GM21528 (cell line): Measurements from ENCODE around the gene ACER3.
"Not testable (repeated sequence)": the region's sequence is repeated elsewhere in the genome, so short reads cannot be mapped to it uniquely, and the experiment has no call there.

Experiments used
- ATAC-seq: cut with Tn5 transposase; IDR thresholded peaks from one replicate; pipeline ENCODE4 v1.9.1; 2021; ENCODE audit warnings: mild to moderate bottlenecking, moderate library complexity; ENCODE audit not compliant: unreplicated experiment, low FRiP score

Gene ACER3

DNA sequence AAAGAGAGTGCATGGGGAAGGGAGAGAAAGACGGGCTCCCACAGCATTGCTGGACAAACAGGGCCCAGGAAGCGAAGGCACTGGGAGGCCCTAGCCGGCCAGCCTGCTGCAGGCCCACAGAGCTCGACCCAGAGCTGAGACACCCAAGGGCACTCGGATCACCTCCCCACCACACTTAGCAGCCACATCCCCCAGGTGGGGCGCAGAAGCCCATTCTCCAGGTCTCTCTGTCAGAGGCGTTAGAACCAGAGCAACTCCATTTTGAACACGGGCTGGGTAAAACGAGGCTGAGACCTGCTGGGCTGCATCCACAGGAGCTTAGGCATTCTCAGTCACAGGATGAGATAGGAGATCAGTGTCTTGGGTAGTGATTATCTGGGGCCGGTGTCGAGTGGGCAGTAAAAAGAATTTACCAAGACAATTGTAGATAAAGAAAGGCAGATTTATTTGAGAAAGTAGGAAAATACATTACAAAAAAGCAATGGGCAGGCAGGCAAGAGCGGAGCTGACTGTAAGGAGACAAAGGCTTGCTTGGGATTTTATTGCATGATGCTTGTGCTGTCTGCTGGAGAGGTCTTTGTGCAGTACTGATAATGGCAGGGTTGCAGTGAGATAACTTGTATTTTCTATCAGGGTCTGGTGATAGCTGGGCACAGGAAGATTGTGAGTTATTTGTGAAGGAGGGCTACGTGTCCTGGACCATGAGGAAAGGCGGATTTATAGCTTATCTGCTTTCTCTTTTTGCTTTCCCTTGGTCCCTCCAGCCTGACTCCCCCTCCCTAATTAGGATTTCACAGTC lies 192.7 kb downstream of the ACER3 start:
- ATAC-seq: no peak

DNA sequence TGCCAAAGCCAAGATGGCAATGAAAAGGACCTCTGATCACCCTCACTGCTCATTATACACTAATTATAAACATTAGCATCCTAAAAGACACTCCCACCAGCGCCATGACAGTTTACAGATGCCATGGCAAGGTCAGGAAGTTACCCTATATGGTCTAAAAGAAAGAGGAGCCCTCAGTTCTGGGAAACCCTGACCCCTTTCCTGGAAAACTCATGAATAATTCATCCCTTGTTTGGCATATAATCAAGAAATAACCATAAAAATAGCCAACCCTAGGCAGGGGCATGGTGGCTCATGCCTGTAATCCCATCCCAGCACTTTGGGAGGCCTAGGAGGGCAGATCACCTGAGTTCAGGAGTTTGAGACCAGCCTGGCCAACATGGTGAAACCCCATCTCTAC lies 193.4 kb downstream of the ACER3 start:
- no peak for ATAC-seq

DNA sequence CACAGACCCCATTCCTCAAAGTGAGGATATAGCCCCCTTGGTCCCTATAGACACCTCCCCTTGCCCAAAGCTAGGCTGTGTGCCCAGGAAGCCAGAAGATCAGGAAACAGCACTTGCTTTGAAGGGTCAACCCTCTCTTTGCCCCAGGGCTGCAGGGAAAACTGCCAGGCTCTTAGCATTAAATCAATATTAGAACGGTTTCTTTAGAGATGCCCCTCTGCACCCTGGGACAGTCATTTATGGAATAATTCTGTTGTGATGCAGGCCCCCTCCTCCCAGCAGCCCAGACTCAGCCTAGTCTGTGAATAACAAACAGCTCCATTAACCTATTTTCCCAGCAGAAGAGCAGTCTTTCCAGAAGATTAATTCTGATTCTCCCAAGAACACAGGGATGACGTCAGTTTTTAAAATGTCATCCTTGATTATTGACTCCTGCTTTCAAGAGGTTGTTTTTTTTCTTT lies 194.4 kb downstream of the ACER3 start:
- ATAC-seq: no peak

DNA sequence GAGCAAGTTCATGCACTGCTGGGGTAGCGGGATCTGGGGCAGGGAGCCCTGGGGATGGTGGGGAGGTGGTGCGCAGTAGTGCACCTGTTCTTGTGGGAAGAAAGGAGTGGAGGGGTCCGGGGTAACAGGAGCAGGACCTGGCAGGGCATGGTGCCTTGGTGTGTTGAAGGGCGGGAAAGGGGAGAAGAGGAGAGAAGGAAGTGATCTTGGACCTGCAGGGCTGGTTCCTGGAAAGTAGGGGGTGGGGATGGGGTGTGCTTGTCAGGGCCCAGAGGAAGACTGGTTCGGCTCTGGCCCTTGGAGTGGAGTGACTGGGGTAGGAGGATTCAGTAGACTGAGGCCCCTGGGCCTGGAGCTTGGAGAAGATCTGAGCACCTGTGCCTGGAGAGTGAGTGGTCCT lies 195.2 kb downstream of the ACER3 start:
- no peak for ATAC-seq

DNA sequence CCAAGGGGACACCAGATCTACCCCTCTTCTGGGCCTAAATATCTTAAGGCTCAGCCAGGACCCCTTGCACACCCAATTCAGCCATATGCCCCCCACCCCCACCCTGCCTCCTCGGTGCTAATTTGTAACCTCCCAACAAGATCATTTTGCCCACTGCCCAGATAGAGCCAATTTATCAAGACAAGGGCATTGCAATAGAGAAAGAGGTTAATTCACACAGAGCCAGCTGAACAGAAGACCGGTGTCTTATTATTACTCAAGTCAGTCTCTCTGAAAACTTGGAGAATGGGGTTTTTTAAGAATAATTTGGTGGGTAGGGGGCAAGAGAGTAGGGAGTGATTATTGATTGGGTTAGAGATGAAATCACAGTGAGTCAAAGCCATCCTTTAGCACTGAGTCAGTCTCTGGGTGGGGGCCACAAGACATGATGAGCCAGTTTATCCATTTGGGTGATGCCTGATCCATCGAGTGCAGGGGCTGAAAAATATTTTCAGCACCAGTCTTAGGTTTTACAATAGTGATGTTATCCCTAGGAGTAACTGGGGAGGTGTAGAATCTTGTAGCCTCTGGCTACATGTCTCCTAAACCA lies 196.2 kb downstream of the ACER3 start:
- no peak for ATAC-seq

DNA sequence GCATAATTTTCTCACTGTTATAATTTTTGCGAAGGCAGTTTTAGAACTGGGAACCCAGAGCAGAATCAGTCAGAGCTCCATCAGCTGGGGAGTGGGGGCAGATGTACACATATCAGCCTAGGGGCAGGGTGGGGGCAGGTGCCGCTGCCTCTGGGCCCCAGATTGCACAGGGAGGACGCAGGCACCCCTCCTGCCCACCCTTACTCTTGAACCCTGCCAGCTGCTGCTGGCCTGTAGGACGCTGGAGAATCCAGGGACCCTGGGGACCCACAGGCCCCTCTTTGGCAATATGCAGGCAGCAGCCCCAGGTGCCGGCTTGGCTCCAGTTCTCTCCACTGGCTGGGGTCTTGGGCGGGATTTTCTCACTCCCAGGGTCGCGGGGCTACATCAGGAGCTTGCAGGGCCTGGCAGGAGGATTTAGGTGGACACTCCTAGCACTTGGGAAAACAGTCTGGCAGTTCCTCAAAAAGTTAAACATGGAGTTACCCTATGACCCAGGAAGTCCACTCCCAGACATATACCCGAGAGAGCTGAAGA lies 197.3 kb downstream of the ACER3 start:
- no peak for ATAC-seq

DNA sequence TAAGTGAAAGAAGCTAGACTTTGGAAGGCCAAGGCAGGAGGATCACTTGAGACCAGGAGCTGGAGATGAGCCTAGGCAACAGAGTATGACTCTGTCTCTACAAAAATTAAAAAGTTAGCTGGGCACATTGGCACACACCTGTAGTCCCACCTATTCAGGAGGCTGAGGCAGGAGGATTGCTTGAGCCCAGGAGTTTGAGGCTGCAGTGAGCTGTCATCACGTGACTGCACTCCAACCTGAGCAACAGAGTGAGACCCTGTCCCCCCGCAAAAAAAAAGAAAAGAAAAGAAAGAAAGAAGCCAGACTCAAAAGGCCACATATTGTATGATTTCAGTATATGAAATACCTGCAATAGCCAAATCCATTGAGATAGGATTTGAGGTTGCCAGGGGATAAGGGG lies 198.2 kb downstream of the ACER3 start:
- no peak for ATAC-seq

DNA sequence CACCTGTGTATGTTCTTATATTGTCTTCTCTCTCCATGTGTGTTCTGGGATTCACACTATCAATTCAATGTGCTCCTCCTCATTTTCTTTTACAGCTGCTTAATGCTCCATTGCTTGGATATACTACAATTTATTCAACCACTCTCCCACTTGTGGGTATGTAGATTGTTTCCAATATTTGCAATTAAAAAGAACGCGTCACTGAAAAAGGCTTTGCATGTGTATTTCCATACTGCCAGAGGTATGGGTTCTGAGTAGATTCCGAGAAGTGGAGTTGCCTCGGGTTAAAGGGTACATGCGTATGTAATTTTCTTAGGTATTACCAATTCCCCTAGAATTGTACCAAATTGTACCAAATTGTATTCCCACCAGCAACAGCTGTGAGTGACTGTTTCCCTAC lies 199.1 kb downstream of the ACER3 start:
- no peak for ATAC-seq

DNA sequence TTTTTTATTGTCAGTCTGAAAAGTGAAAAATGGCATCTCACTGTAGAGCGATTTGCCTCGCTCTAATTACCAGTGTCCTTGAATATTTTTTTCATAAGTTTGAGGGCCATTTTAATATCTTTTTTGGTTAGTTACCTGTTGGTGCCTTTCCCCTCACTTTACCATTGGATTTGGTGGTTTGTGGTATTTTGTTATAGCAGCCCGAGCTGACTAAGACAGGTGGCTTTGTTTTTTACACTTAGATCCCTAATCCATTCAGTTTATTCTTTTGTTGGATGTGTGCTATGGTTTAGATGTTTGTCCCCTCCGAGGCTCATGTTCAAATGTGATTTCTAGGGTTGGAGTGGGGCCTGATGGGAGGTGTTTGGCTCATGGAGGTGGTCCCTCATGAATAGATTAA lies 199.5 kb downstream of the ACER3 start:
- ATAC-seq: no peak

DNA sequence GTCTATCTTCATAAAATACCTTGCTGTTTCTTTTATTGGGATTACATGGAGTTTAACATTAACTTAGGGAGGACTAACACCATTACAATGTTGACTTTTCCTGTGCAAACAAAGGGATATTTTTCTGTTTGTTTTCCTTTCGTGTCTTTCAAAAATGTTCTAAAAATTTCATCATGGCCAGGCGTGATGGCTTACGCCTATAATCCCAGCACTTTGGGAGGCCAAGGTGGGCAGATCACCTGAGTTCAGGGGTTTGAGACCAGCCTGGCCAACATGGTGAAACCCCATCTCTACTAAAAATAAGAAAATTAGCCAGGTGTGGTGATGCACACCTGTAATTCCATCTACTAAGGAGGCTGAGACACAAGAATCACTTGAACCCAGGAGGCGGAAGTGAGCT lies 200.5 kb downstream of the ACER3 start:
- ATAC-seq: not testable (repeated sequence)

DNA sequence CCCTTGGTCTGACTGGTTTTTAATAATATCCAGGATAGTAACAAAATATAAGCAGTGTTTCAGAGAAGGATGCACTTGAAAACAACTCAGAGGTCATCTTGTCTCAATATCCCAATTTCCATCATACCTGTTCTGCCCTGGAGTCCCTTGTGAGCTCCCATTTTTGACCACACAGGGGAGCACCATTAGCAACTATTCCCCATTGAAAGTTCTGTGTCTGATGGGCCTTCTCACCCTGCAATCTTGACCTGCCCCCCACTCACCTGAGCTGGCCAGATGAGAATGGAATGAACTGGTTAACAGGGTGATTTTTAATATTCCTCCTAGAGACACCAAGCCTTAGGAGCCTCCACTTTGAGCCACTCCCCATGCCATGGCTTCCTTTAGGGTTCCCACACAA lies 202.2 kb downstream of the ACER3 start:
- ATAC-seq: no peak

DNA sequence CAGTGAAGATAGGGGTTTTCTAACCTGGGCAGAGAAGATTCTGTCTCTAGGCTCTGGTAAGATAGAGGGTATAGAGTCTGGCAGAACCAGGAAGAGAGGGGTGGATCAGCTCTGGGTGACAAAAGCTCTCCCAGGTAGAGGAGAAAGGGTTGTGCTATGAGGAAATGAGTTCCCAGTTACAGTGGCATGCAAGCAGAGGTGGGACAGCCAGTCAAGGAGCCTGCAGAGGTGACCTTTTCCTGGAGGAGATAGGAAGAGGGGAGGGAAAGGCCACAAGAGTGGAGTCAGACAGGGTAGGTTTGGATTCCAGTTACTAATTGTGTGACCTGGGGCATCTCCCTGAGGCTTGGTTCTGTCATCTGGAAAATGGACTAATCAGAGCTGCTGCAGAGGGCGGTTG lies 202.7 kb downstream of the ACER3 start:
- ATAC-seq: no peak

DNA sequence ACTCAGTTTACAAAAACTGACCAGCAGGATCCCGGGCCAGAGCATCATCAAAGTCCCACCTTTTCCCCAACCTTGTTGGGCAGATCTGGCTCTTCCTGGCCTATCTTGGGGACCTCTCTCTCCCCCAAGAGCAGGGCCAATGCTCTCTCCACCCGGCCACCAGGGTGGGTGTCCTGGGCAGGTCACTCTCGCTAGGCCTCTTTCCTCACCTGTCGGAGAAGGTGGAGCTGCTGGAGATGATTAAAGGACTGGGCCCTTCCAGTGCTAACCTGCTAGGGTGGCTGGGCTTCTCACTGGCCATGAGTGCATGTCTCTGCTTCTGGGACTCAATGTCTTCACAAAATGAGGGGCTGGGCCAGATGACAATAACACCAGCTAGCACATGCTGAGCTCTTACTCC lies 203.1 kb downstream of the ACER3 start:
- ATAC-seq: no peak

DNA sequence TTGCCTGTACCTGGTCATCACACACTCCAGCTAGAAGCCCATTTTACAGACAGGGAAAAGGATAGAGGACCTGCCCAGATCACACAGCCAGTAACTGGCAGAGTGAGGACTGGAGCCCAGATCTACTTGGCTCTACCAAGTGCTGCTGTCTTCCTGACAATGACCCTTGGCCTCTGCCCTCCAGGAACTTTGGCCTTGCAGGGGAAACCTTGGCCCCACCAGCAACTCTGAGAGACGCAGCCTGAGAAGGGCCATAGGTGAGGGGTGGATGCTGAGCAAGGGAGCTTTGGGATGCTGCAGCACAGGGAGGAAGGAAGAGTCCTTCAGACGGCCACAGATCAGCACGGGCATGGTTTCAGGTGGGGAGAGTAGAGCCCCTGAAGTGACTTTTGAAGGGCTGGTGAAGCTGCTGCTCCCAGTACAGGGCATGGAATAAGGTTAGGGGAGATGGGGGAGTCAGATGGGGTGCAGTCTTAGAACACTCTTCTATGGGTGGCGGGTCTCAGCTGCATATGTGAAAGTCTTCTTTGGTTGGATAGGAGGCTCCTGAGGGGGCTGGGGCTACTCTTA lies 204.0 kb downstream of the ACER3 start:
- no peak for ATAC-seq

DNA sequence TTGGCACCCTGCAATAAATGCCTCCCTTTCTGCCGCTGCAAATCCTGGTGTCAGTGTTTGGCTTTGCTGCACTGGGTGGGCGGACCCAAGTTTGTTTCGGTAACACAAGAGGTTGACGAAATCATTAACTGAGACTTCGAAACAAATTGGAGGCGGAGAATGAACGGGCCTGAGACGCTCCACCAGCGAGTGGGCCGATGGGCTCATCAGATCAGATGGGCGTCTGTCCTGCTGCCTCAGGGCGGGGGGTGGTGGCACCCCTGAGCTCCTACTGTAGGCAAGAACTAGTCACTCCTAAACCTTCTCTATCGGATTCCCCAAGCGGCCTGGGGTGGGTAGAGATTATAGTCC lies 205.1 kb downstream of the ACER3 start:
- ATAC-seq: no peak

DNA sequence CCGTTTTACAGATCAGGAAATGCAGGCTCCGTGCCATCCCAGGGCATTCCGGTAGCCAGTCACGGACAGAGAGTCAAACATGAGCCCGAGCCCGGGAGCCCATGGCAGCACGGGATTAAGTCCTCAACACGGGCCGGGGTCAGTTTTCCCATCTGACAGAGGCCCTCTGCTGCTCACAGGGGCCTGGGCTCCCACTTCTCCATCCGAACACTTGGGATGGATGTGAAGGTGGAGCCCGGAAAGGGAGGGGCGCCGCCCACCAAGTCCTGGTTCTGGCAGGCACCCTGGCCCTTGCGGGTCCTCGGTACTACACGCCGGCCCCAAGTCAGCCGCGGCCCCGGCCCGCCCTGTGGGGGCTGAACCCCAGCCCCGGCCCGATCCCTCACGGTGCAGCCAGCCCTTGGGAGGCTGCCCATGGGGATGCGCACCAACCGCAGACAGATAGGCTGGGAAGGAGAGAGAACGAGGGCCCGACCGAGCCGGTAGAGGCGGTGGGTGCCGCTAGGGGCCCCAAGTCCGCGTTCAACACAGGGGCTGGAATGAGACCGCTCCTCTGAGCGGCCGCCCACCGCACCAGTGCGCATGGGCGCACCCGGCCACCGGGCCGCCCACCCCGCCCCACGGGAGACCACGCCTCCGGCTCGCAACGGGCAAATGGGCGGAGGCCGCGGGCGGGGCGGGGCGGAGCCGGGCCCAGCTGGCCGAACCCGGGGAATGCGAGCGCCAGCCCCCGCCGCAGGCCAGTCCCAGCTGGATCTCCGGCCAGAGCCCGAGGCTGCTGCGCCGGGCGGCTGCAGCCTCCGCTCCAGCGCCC lies 205.7 kb downstream of the ACER3 start, which contains the start of gene CAPN5:
Gene CAPN5, plus strand, starts transcription at position 743 of the 814 bp plus-strand sequence. CDS start 17,916 bp downstream, outside the sequence.
- peak; percentile 83 for ATAC-seq

DNA sequence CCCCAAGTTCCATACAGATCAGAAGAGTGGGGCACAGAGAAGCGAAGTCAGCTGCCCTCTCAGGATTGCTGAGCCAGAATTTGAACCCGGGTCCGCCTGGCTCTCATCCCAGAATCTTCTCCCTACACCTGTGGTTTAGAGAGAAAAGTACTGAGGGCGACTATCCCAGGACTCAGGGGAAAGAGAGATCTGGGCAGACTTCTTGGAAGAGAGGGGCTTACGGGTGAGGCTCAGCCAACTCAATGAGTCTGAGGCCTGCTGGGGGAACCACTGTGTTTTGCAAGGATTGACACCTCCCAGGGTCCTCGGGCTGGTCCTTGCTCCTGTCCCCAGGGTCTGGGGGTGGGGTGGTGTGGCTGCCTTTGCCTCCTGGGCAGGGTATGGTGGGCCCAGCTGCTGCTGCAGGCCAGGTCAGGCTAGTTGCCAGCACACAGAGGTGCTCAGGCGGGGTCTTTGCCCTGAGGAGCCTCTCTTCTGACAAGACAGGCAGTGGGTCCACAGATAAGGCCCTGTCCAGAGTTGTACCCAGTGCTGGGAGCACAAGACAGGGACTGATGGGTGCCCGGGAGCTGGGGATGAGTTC lies 207.2 kb downstream of the ACER3 start:
- no peak for ATAC-seq

DNA sequence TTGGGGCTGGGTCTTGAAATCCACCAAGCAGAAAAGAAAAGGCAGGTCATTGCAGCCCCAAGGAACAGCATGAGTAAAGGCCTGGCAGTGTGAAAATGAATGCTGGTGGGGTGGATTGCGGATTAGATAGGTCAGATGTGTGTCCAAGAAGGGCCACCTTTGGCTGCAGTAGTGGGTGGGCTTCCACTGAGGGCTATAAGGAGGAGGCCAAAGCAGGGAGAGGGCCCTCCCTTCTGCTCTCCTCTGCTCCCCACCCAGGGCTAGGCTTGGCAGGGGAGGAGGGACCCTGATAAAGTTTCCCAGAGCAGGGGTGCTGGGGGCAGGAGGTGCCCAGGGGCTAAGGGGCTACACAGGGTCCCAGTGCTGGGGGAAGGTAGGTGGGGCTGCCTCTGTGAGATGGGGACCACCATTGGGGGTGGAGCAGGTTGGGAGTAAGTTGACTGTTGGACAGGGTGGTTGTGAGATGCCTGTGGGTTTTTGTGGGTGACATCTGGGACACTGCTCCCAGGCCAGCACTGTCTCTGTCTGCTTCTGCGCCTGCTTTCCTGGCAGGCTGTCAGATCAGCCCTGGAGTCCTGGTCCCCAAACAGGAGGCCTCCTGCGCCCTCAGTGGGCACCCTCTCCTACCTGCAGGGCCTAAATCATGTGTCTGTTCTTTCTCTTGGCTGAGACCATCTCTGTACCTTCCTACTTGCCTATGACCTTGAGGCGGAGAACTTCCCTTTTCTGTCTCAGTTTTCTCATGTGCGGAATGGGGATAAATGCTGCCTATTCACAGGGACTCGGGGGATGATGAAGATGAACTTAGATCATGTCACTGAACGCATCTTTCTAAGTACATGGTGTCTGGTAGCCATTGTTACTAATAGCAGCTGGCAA lies 208.0 kb downstream of the ACER3 start:
- ATAC-seq: no peak

DNA sequence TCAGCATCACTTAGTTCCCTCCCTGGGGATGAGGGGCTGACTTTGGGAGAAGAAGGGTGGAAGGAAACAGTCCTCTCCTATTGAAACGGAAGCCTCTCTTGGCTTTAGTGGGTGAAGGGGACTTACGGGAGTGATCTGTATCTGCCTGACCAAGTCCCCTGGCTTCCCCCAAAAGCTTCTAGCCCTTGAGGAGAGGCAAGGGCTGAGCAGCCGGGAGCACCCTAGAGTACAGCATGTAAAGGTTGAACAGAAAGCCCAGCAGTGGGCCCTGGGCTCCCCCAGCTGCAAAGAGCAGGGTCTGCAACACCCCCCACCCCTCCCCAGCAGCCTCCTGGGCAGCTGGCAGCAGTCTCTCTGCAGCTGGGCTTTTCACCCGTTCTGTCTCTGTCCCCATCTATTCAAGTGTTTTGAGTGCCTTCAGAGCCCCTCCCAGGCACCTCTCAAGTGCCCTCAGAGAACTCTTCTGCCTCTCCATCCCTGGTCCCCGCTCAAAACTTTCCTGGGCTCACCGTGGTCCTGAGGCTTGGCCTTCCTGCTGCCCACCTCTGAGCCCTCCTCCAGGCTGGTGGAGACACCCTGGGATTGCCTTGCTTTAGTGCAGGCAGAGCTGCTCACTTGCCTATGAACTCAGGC lies 208.7 kb downstream of the ACER3 start:
- no peak for ATAC-seq
